Psoas muscle (tissue), 8 donors: ENCODE results near the gene SREBF2. TPM values are rescaled to one million over a fixed set of nuclear protein-coding genes. Genes with fewer than 3 reads are reported as not detected.
A peak's percentile ranks its signal among the peaks of the same experiment; 100 is the strongest.

Source experiments
- ATAC-seq, 4 donors: fragments of 200-7000 bp; cut with Tn5 transposase; one replicate each; pipeline ENCODE4 v1.9.1; 2020; ENCODE audit warnings: moderate library complexity in 3 of 4, mild to moderate bottlenecking in 2 of 4
- DNase-seq, 2 donors: peaks; one replicate each; pipeline ENCODE4 v3.0.0-alpha.2; 2020
- H3K27ac ChIP-seq: fragments of 200-600 bp; one replicate; pipeline ENCODE4 v1.8.0; 2022
- H3K27me3 ChIP-seq, 3 donors: fragments of 200-600 bp in 1 of 3; one replicate each; pipeline versions ENCODE4 v1.6.1 to v1.8.0; 2013 to 2022; ENCODE audit warnings: low read length in 2 of 3, mild to moderate bottlenecking in 2 of 3, moderate library complexity in 1 of 3; ENCODE audit not compliant: insufficient read depth in 3 of 3
- H3K36me3 ChIP-seq, 2 donors: fragments of 200-600 bp in 1 of 2; one replicate each; pipeline versions ENCODE4 v1.6.1 to v1.8.0; 2013 to 2022; ENCODE audit warnings: low read depth in 1 of 2, mild to moderate bottlenecking in 1 of 2, moderate library complexity in 1 of 2; ENCODE audit not compliant: insufficient read depth in 1 of 2
- H3K4me1 ChIP-seq: fragments of 200-600 bp; one replicate; pipeline ENCODE4 v1.8.0; 2022
- H3K4me3 ChIP-seq: fragments of 200-600 bp; one replicate; pipeline ENCODE4 v1.8.0; 2022; ENCODE audit warnings: mild to moderate bottlenecking
- H3K9me3 ChIP-seq: fragments of 200-600 bp; one replicate; pipeline ENCODE4 v1.8.0; 2022
- WGBS, 3 donors: extraction: QIAGEN DNeasy Blood & Tissue Kit; methylation state at CpG; one replicate each; pipeline versions ENCODE4 v1.1.6 to v1.1.7; 2013; 5-methylcytosine and 5-hydroxymethylcytosine counted together
- intact Hi-C, 2 donors: fragments of 100-400 bp; cut with DNase I; formaldehyde crosslinking; loops; one replicate each; pipeline versions ENCODE4 v1.11.0 to v1.14.2; 2022
- long read RNA-seq, 2 donors: library from polyadenylated mRNA; unstranded; transcript quantifications; one replicate each; pipeline ENCODE4 v2.0.0, GENCODE V29; 2021
- polyA plus RNA-seq, 3 donors: library from polyadenylated mRNA; stranded (reverse); fragments of 200-250 nt; gene quantifications; one replicate each; pipeline ENCODE4 v1.2.3, GENCODE V29; 2013
- total RNA-seq, 4 donors: library from RNA; stranded (reverse); fragmentation: NEBNext Ultra II Directional in 2 of 4; extraction: Animal tissue kit (Norgen Biotek cat#: 25700) in 2 of 4; gene quantifications; one replicate each; pipeline versions ENCODE4 v1.2.1 to v1.2.4, GENCODE V29; 2021 to 2023
- TF ChIP-seq, protein P1 (sequence below): fragments of 200-600 bp; IDR thresholded peaks from one replicate; pipeline ENCODE4 v1.8.0; 2022; ENCODE audit warnings: antibody characterized with exemption
- donor health status: healthy with polysubstance abuse.
- donor health status: DM: no; HTN: no; CAD: no; lungs with moderate emphysema.
- donor health status: Bipolar disorder and iron deficiency.
- donor health status: healthy.
- donor health status: DM: yes; HTN: yes; CAD: no.
- donor health status: DM: no; HTN: no; CAD: no.
- donor health status: DM: no; HTN: no; CAD: no.
- donor health status: DM: yes; HTN: yes; CAD: no.

Gene SREBF2
- total RNA-seq: 10 to 100 TPM; 36.3 to 47.0 (median 43.6) TPM
- 10 to 100 TPM; 21.0 to 24.1 (median 23.8) TPM for polyA plus RNA-seq
- long read RNA-seq, donor 1, full-length matches to known transcripts: 11 of 33 reads
- long read RNA-seq, donor 1, partial matches to known transcripts: 18 of 33 reads
- long read RNA-seq, donor 1, other reads (novel, unspliced or antisense): 4 of 33 reads
- long read RNA-seq, donor 2, full-length matches to known transcripts: 22 of 69 reads
- long read RNA-seq, donor 2, partial matches to known transcripts: 29 of 69 reads
- long read RNA-seq, donor 2, other reads (novel, unspliced or antisense): 18 of 69 reads

DNA sequence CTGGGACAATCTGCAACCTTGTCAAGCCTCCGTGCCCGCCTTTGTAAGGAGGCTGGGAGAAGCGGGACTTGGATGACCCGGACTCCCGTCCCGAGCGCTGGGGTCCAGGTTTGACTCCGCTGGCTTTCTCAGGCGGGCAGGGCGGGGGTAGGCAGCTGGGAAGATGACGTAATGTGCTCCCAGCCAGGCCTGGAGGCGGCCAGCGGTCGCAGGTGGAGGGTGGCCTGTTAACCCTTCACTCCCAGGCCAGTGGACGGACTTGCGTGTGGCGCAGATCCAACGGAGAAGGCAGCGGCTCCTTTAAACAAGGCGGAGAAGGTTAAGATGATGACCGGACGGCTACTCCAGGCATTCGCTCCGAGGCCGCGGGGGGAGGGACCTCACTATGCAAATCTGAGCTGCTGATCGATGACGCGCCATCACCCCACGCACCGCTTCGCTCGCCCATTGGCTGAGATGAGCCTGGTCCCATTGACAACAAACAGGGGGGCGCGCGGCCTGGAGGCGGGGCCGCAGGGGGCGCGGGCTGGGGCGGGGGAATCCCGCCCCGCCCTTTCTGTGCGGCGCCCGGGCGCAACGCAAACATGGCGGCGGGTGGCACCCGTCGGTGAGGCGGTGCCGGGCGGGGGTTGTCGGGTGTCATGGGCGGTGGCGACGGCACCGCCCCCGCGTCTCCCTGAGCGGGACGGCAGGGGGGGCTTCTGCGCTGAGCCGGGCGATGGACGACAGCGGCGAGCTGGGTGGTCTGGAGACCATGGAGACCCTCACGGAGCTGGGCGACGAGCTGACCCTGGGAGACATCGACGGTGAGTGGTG is at the start of gene SREBF2:
TSS of gene SREBF2 (plus strand) at position 553 of the 816 bp plus-strand sequence. CDS start at position 719, 166 bp downstream.
- H3K27me3 ChIP-seq: no peaks in the 10 kb centered on the region
- peaks cover 3% of the 10 kb centered on the region for H3K4me1 ChIP-seq
- H3K9me3 ChIP-seq: no peaks in the 10 kb centered on the region
- DNase-seq (peak; percentile 100), ATAC-seq (peak; percentile 95 to 97 (median 95))
- intact Hi-C loops: loop anchor here in 1 of 2 donors (10.0 kb wide), 1 partner anchor 62 kb away; no protein-coding TSS in a partner anchor
- H3K27ac ChIP-seq: peak within 1 kb of the TSS; percentile 92
- H3K36me3 ChIP-seq: peaks cover 3 to 17% of the 10 kb centered on the region in 2 donors
- TF ChIP-seq, protein P1, sequence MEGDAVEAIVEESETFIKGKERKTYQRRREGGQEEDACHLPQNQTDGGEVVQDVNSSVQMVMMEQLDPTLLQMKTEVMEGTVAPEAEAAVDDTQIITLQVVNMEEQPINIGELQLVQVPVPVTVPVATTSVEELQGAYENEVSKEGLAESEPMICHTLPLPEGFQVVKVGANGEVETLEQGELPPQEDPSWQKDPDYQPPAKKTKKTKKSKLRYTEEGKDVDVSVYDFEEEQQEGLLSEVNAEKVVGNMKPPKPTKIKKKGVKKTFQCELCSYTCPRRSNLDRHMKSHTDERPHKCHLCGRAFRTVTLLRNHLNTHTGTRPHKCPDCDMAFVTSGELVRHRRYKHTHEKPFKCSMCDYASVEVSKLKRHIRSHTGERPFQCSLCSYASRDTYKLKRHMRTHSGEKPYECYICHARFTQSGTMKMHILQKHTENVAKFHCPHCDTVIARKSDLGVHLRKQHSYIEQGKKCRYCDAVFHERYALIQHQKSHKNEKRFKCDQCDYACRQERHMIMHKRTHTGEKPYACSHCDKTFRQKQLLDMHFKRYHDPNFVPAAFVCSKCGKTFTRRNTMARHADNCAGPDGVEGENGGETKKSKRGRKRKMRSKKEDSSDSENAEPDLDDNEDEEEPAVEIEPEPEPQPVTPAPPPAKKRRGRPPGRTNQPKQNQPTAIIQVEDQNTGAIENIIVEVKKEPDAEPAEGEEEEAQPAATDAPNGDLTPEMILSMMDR: no peak
- WGBS, 3 donors: 0 to 1% (median 0%) methylated on average over 59 to 75 of the region's 75 CpGs
- peak within 1 kb of the TSS; percentile 78 for H3K4me3 ChIP-seq

DNA sequence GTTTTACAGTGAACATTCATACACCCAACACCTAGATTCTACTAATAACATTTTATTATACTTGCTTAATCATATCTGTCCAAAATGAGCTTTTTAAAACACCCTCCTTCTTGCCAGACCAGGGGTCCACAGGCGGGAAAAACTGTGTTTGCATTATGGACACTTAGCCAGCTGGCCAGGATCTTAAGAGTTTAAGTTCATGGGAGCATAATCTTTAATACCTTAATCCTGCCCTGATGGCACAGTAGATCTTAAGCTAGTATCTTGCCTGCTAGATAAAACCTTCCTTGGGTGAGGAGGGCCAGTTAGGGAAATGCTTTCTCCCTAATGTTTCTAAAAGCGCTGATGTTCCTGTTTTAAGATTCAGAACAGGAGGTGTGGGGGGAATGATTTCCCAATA is 45.6 kb upstream of the SREBF2 start:
- Histone ChIP-seq H3K36me3 (no peaks in the 10 kb centered on the region), H3K27me3 (no peaks in the 10 kb centered on the region), H3K9me3 (no peaks in the 10 kb centered on the region), H3K4me3 (no peak overlapping the region), H3K27ac (no peak overlapping the region), H3K4me1 (no peaks in the 10 kb centered on the region)
- ATAC-seq: no peak
- TF ChIP-seq, protein P1: no peak
- WGBS, 3 donors: 85 to 95% (median 89%) methylated on average over 2 of the region's 2 CpGs
- intact Hi-C loops: no loop called here
- no peak for DNase-seq

DNA sequence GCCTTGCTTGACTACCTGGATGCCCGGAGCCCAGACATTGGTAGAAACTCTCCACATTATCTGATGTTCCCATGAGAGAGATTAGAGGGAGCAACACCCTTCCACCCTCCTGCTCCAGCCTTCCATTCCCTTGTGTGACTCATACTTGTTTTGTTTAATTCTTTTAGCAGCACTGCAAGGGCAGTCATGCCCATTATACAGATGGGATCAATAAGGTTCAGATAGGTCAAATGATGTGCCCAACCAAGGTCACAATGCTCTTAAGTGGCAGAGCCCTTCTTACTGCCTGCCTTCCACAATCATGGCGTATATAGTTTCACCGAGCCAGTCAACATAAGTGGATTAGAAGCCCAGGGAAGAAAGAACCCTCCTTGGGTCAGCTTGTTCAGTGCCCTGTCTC is 39.0 kb upstream of the SREBF2 start:
- Histone ChIP-seq H3K4me1 (no peaks in the 10 kb centered on the region), H3K27ac (no peak overlapping the region)
- 91 to 97% (median 95%) methylated on average over 3 of the region's 3 CpGs for WGBS, 3 donors

DNA sequence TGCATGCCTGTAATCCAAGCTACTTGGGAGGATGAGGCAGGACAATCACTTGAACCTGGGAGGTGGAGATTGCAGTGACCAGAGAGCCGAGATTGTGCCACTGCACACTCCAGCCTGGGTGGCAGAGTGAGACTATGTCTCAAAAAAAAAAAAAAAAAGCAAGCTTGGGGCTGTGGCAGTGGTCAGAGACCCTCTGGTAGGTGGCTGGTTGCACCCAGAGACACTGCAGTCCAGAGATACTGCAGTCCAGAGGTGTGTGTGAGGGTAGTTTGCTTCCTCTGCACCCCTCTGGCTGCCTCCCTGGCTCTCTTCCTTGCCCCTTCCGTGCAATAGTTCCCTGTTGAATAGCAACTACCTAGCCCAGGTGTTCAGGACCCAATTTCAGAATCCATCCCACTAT is 34.2 kb upstream of the SREBF2 start:
- H3K9me3 ChIP-seq: no peaks in the 10 kb centered on the region
- H3K4me1 ChIP-seq: peaks cover 14% of the 10 kb centered on the region
- peak overlapping the region; percentile 94 for H3K27ac ChIP-seq
- no peak overlapping the region for H3K4me3 ChIP-seq
- 89 to 100% (median 97%) methylated on average over 2 of the region's 2 CpGs for WGBS, 3 donors
- TF ChIP-seq, protein P1: no peak
- no peaks in the 10 kb centered on the region for H3K27me3 ChIP-seq
- intact Hi-C loops: loop anchor here in 1 of 2 donors (5.0 kb wide), 1 partner anchor 101 kb away; the partner anchor contains the start of gene MEI1
- ATAC-seq: no peak
- no peak for DNase-seq
- no peaks in the 10 kb centered on the region for H3K36me3 ChIP-seq

More for the DNA sequence above, 39.0 kb upstream of the SREBF2 start:
- H3K27me3 ChIP-seq: no peaks in the 10 kb centered on the region
- H3K36me3 ChIP-seq: no peaks in the 10 kb centered on the region
- intact Hi-C loops: loop anchor here in 1 of 2 donors (5.0 kb wide), 1 partner anchor 42 kb away; no protein-coding TSS in a partner anchor
- DNase-seq: no peak
- H3K9me3 ChIP-seq: no peaks in the 10 kb centered on the region
- H3K4me3 ChIP-seq: no peak overlapping the region
- ATAC-seq: no peak
- TF ChIP-seq, protein P1: no peak
